ENCODE measurements around the gene DNAI2.

DNAI2 gene

GRCh38 chr17:74332017-74332650 lies 58.1 kb downstream of the DNAI2 start:
- Mint-ChIP-seq H3K4me1 (peaks cover 13% of the 10 kb centered on the region), H3K9me3 (no peaks in the 10 kb centered on the region), H3K36me3 (no peaks in the 10 kb centered on the region), H3K4me3 (no peak overlapping the region), H3K27me3 (peaks cover 4% of the 10 kb centered on the region), H3K27ac (no peak overlapping the region)

GRCh38 chr17:74332763-74333283 lies 58.8 kb downstream of the DNAI2 start:
- Mint-ChIP-seq H3K36me3 (no peaks in the 10 kb centered on the region), H3K9me3 (no peaks in the 10 kb centered on the region), H3K4me1 (peaks cover 13% of the 10 kb centered on the region), H3K27ac (no peak overlapping the region), H3K27me3 (peaks cover 4% of the 10 kb centered on the region), H3K4me3 (no peak overlapping the region)

GRCh38 chr17:74334393-74335039 lies 60.5 kb downstream of the DNAI2 start:
- Mint-ChIP-seq H3K9me3 (no peaks in the 10 kb centered on the region), H3K27ac (no peak overlapping the region), H3K4me1 (peaks cover 2% of the 10 kb centered on the region), H3K36me3 (no peaks in the 10 kb centered on the region), H3K27me3 (peaks cover under 1% of the 10 kb centered on the region), H3K4me3 (no peak overlapping the region)

GRCh38 chr17:74335529-74336062 lies 61.6 kb downstream of the DNAI2 start:
- no peaks in the 10 kb centered on the region for H3K27me3 Mint-ChIP-seq
- no peak overlapping the region for H3K27ac Mint-ChIP-seq
- no peaks in the 10 kb centered on the region for H3K9me3 Mint-ChIP-seq
- no peaks in the 10 kb centered on the region for H3K36me3 Mint-ChIP-seq
- H3K4me3 Mint-ChIP-seq, result no peak overlapping the region
- H3K4me1 Mint-ChIP-seq, result no peaks in the 10 kb centered on the region

- H3K4me1 Mint-ChIP-seq, result no peaks in the 10 kb centered on the region
- H3K36me3 Mint-ChIP-seq, result no peaks in the 10 kb centered on the region
- no peaks in the 10 kb centered on the region for H3K27me3 Mint-ChIP-seq
- H3K9me3 Mint-ChIP-seq, result no peaks in the 10 kb centered on the region
- H3K4me3 Mint-ChIP-seq, result no peak overlapping the region
- H3K27ac Mint-ChIP-seq, result no peak overlapping the region
Observed at GRCh38 chr17:74336307-74336706, 62.3 kb downstream of the DNAI2 start.

GRCh38 chr17:74337834-74338500 lies 63.9 kb downstream of the DNAI2 start:
- Mint-ChIP-seq H3K27ac (no peak overlapping the region), H3K27me3 (no peaks in the 10 kb centered on the region), H3K9me3 (no peaks in the 10 kb centered on the region), H3K4me3 (no peak overlapping the region), H3K36me3 (no peaks in the 10 kb centered on the region), H3K4me1 (no peaks in the 10 kb centered on the region)

- H3K36me3 Mint-ChIP-seq, result no peaks in the 10 kb centered on the region
- H3K27me3 Mint-ChIP-seq, result no peaks in the 10 kb centered on the region
- no peak overlapping the region for H3K4me3 Mint-ChIP-seq
- H3K9me3 Mint-ChIP-seq, result no peaks in the 10 kb centered on the region
- no peak overlapping the region for H3K27ac Mint-ChIP-seq
- H3K4me1 Mint-ChIP-seq, result no peaks in the 10 kb centered on the region
Observed at GRCh38 chr17:74339537-74340195, 65.6 kb downstream of the DNAI2 start.

- Mint-ChIP-seq H3K27ac (no peak overlapping the region), H3K4me1 (no peaks in the 10 kb centered on the region), H3K36me3 (no peaks in the 10 kb centered on the region), H3K27me3 (no peaks in the 10 kb centered on the region), H3K9me3 (no peaks in the 10 kb centered on the region), H3K4me3 (no peak overlapping the region)
Observed at GRCh38 chr17:74340470-74341023, 66.5 kb downstream of the DNAI2 start.

- Mint-ChIP-seq H3K27ac (no peak overlapping the region), H3K4me3 (no peak overlapping the region), H3K4me1 (no peaks in the 10 kb centered on the region), H3K9me3 (no peaks in the 10 kb centered on the region), H3K36me3 (no peaks in the 10 kb centered on the region), H3K27me3 (no peaks in the 10 kb centered on the region)
Observed at GRCh38 chr17:74342224-74342623, 68.2 kb downstream of the DNAI2 start.

- Mint-ChIP-seq H3K36me3 (no peaks in the 10 kb centered on the region), H3K4me1 (no peaks in the 10 kb centered on the region), H3K27me3 (no peaks in the 10 kb centered on the region), H3K4me3 (no peak overlapping the region), H3K9me3 (no peaks in the 10 kb centered on the region), H3K27ac (no peak overlapping the region)
Observed at GRCh38 chr17:74343121-74343520, 69.1 kb downstream of the DNAI2 start.

GRCh38 chr17:74343526-74344284 lies 69.7 kb downstream of the DNAI2 start:
- H3K27ac Mint-ChIP-seq, result no peak overlapping the region
- H3K4me3 Mint-ChIP-seq, result no peak overlapping the region
- no peaks in the 10 kb centered on the region for H3K27me3 Mint-ChIP-seq
- H3K36me3 Mint-ChIP-seq, result no peaks in the 10 kb centered on the region
- no peaks in the 10 kb centered on the region for H3K4me1 Mint-ChIP-seq
- no peaks in the 10 kb centered on the region for H3K9me3 Mint-ChIP-seq

GRCh38 chr17:74344658-74345057 lies 70.6 kb downstream of the DNAI2 start:
- Mint-ChIP-seq H3K27ac (no peak overlapping the region), H3K4me1 (no peaks in the 10 kb centered on the region), H3K9me3 (no peaks in the 10 kb centered on the region), H3K36me3 (no peaks in the 10 kb centered on the region), H3K4me3 (no peak overlapping the region), H3K27me3 (no peaks in the 10 kb centered on the region)

GRCh38 chr17:74345433-74346241 lies 71.6 kb downstream of the DNAI2 start:
- Mint-ChIP-seq H3K27me3 (peaks cover 3% of the 10 kb centered on the region), H3K27ac (no peak overlapping the region), H3K4me1 (no peaks in the 10 kb centered on the region), H3K9me3 (no peaks in the 10 kb centered on the region), H3K4me3 (no peak overlapping the region), H3K36me3 (no peaks in the 10 kb centered on the region)

- Mint-ChIP-seq H3K27me3 (peaks cover 5% of the 10 kb centered on the region), H3K36me3 (no peaks in the 10 kb centered on the region), H3K27ac (no peak overlapping the region), H3K9me3 (no peaks in the 10 kb centered on the region), H3K4me1 (no peaks in the 10 kb centered on the region), H3K4me3 (no peak overlapping the region)
Observed at GRCh38 chr17:74347646-74348045, 73.6 kb downstream of the DNAI2 start.

All from activated naive CD4-positive, alpha-beta T cell treated with anti-CD3 and anti-CD28 coated beads, Interleukin-2, amount 50 U/mL, for 24 hours (primary cell).